GM12874 (cell line): ENCODE data around the gene FBXL17.

Experiments used
- CTCF ChIP-seq: IDR thresholded peaks from 2 replicates; pipeline ENCODE4 v1.5.1; 2011; ENCODE audit warnings: low read depth, mild to moderate bottlenecking, control low read depth, low read length, moderate library complexity; ENCODE audit not compliant: insufficient read depth

The FBXL17 gene

GRCh38 chr5:108104448-108104847 is 277.4 kb downstream of the FBXL17 start:
- no peak for TF ChIP-seq CTCF

DNA sequence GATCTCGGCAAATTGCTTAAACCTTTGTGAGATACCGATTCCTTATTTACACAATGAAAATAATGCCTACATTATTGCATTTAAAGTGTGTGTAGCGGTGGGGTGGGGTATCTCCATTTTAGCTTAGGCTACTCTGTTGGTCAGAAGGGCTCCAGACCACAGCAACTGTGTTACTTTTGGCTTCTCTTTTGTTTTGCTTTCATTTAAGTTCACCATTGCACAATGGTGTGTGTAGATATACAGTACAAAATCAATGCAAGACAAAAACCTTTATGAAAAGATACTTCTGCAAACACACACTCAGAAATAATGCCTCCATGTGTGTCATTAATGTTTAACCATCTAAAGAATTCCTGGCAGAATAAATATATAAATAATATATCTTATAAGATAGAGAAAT is 279.4 kb downstream of the FBXL17 start:
- no peak for TF ChIP-seq CTCF

DNA sequence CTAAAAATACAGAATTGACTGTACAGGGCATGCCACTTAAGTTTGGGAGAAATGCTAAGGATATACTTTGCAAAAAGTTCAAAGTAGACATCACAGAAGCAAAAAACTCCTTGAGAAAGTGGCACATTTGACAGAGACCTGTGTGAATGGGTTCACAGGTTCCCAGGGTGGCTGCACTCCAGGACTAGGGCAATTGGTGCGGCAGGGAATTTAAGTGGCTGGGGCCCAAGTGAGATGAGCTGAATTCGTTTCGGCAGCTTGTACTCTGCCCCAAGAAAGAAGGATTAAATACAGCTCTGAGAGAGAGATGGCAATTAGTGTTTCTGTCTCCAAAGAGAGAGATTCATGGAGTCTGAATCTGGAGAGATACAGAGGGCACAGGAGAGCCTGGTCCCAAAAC is 280.1 kb downstream of the FBXL17 start:
- TF ChIP-seq CTCF, result no peak

DNA sequence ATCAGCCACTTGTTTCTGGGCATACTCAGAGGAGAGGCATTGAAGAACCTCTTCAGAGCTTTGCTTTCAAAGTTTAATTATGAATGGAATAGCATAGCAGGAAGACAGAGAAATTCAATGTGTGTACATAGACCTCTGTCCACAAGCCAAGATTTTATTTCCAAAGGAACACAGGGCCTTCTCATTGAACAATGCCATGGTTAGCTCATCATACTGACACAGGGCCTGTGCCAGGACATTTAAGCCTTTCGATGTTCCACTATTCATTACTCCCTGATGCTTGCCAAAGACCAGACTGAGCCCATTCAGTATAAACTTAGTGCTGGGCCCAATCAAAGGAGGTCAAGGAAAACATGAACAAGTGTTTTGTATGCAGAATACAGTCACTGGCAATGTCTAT is 280.8 kb downstream of the FBXL17 start:
- TF ChIP-seq CTCF, result no peak

- TF ChIP-seq CTCF, result no peak
These were observed 287.1 kb downstream of the FBXL17 start for GRCh38 chr5:108094800-108095199.

- peak; percentile 25; the same call in 1 of the 2 replicates for TF ChIP-seq CTCF
These were observed 288.7 kb downstream of the FBXL17 start for GRCh38 chr5:108093186-108093585.

DNA sequence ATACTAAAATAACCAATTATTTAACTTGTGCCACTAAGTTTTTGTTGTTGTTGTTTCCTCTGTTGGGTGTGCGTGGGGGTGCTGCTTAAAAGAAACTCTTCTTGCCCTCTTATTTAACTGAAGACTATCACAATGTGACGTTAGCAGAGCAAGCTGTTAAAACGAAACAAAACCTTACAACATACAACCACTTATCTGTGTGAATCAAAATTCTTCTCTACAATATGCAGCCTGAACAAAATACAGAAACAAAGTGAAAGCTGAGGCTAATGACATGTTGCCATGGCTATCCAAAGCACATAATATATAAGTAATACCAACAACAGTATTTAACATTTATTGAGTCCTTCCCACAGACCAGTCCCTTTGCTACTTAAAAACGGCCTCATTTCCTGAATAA is 291.0 kb downstream of the FBXL17 start:
- no peak for TF ChIP-seq CTCF

DNA sequence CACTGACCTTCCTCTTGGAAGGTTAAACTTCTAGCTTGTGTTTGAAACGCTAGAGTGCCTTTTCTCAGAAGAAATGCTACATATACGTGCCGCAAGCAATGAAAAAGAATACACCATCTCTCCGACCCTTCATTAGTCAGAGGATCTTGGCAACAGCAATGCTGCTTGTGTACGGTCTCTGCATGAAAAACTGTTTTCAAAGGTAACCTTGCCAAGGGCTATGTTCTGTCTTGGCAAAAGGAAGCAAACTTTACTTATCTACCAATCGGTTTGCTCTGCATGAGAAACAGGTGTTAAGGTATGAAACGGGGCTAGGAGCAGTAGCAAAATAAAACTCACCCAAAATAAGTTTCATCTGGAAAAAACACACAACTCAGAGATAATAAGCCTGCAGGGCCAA is 297.8 kb downstream of the FBXL17 start:
- TF ChIP-seq CTCF, result no peak
